ENCODE data around the gene LRRC32.

Gene LRRC32

GRCh38 chr11:76699451-76700091 is 29.0 kb upstream of the LRRC32 start:
- DNase-seq (ENCODE audit: low read depth): no peak

DNA sequence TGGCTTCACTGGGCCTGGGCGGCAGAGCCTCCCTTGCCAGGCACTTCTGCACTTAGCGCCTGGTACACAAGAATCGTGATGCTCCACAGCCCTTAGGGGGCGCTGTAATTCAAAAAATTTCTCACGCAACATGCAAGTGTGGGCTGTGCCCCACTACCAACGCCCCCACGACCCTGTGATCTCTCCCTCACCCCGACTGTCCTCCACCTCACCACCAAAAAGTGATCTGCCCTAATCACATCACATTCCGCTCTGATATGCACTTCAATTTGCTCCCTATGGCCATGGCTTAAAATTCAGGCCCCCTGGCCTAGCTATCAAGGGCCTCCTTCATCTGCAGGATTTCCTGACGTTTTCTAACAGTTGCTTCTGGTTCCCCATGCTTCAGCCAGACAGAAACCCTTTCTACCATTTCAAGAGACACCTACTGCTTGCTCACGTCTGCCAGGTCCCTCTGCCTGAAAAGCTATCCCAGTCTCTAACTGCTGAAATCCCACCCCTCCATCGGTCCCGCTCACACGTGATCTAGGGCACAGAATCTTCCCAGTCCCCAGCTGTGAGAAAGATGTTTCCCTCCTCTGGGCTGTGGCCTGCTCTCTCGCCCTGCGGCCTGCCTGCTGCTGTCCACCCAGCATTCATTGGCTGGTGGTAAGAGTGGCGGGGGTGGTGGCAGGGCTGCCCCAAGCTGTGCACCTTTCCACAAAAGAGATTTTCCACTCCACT is 27.9 kb upstream of the LRRC32 start:
- no peak for DNase-seq (ENCODE audit: low read depth)

DNA sequence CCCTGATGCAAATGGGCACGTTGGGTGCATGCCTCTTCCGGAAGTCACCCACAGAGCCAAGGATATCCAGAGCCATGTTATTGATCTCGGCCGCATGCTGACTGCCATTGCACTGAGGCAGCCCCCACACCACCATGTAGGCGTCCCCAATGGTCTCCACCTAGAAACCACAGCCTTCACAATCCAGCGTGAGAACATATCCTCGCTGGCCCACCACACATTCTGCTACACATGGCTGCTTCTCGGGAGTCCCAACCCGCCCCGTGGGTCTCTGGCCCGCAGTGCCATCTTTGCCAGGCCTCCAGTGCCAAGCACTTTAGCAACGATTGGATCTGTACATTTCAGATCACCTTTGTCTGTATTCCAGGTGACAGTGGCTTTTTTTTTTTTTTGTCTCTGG is 26.2 kb upstream of the LRRC32 start:
- no peak for DNase-seq (ENCODE audit: low read depth)

- DNase-seq (ENCODE audit: low read depth): no peak
Observed at GRCh38 chr11:76695771-76696170, 25.2 kb upstream of the LRRC32 start.

GRCh38 chr11:76695133-76695532 is 24.6 kb upstream of the LRRC32 start:
- no peak for DNase-seq (ENCODE audit: low read depth)

- peak; percentile 43 for DNase-seq (ENCODE audit: low read depth)
Observed at GRCh38 chr11:76694664-76695063, 24.1 kb upstream of the LRRC32 start.

- DNase-seq (ENCODE audit: low read depth): no peak
Observed at GRCh38 chr11:76693806-76694205, 23.3 kb upstream of the LRRC32 start.

DNA sequence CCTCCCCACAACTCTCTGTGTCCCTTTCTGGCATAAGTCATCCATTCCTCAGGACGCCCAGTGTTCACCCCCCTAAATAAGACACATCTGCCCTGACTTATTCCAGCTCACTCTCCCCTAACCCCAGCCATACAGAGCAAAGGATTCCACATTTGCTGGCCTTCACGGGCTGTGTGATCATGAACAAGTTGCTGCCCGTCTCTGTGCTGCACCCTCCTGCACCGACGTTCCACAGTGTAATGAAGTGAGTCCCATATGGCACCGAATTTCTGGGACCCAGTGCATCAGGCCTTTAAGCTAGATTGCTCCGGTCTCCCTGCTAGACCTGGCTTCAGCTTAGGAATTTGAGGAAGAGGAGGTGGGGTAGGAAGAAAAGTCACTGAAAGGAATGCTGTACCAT is 22.4 kb upstream of the LRRC32 start:
- DNase-seq (ENCODE audit: low read depth): no peak

- DNase-seq (ENCODE audit: low read depth): no peak
Observed at GRCh38 chr11:76691655-76692054, 21.1 kb upstream of the LRRC32 start.

DNA sequence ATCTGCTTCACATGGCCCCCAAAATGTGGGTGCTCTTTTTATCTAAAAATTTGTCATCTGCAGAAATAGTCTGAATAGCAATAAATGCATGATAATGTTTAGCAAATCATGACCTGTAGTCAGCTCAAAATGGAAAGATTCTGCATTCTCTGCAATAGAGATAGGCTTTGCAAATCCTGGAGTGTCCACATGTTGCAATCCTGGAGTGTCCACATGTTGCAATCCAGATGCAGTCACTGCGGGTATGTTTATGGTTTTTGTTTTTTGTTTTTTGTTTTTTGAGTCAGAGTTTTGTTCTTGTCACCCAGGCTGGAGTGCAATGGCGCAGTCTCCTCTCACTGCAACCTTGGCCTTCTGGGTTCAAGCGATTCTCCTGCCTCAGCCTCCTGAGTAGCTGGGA is 20.2 kb upstream of the LRRC32 start:
- DNase-seq (ENCODE audit: low read depth): peak; percentile 36

- no peak for DNase-seq (ENCODE audit: low read depth)
Observed at GRCh38 chr11:76689313-76690260, 19.0 kb upstream of the LRRC32 start.

- DNase-seq (ENCODE audit: low read depth): no peak
Observed at GRCh38 chr11:76688146-76688545, 17.6 kb upstream of the LRRC32 start.

DNA sequence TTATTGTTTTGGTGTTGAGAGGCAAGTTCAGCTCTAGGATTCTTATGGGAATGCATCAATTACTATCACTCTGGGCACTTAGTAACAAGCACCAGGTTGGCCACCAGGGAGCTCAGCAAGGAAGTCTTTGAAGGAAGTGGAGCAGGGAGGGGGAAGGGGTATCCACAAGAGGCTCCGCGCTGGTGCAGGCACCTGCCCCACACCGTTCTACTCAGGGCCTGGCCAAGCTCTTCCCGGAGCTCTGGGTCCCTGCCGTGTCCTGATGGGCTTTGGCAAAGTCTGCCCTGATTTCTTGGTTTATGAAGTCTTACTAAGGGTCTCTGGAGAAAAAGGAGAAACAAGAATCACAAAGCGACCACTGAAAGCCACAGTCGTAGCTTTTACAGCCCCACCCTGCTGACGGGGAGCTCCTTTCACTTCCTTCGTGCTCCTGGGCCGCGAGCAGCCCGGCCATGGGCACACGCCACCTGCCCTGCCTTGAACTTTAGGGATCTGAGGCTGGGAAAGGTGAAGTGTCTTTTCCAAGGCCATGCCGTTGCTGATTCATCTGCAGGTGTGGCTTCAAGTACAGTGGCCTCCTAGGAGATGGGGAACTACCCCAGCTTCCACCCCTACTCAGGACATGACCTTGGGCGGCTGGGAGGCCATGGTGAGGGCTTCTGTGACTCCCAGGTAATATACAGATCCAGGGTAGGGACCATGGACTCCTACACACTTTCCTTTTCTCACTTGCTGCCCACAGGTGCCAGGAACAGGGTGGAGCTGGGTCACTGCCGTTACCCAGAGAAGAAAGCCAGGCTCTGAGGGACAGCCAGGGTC is 15.9 kb upstream of the LRRC32 start:
- no peak for DNase-seq (ENCODE audit: low read depth)

DNA sequence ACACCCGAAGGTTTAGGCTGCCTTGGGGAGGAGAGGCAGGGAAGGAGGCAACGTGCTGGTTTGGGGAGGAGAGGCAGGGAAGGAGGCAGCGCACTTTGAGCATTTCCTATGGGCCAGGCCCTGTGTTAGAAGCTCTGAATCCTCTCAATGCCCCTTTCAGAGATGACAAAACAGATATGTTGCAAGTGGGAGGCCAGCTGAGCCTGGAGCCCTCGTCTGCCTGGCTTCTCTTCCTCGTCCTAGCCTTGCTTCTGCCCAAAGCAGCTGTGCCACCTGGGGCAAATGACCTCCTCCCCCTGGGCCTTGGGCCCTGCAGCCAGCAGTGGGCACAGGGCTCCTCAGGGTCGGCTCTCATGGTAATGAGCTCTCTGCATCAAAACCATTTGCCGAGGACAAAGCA is 15.3 kb upstream of the LRRC32 start:
- DNase-seq (ENCODE audit: low read depth): no peak

GRCh38 chr11:76685237-76685636 is 14.7 kb upstream of the LRRC32 start:
- no peak for DNase-seq (ENCODE audit: low read depth)

- DNase-seq (ENCODE audit: low read depth): no peak
Observed at GRCh38 chr11:76684516-76684915, 14.0 kb upstream of the LRRC32 start.

DNA sequence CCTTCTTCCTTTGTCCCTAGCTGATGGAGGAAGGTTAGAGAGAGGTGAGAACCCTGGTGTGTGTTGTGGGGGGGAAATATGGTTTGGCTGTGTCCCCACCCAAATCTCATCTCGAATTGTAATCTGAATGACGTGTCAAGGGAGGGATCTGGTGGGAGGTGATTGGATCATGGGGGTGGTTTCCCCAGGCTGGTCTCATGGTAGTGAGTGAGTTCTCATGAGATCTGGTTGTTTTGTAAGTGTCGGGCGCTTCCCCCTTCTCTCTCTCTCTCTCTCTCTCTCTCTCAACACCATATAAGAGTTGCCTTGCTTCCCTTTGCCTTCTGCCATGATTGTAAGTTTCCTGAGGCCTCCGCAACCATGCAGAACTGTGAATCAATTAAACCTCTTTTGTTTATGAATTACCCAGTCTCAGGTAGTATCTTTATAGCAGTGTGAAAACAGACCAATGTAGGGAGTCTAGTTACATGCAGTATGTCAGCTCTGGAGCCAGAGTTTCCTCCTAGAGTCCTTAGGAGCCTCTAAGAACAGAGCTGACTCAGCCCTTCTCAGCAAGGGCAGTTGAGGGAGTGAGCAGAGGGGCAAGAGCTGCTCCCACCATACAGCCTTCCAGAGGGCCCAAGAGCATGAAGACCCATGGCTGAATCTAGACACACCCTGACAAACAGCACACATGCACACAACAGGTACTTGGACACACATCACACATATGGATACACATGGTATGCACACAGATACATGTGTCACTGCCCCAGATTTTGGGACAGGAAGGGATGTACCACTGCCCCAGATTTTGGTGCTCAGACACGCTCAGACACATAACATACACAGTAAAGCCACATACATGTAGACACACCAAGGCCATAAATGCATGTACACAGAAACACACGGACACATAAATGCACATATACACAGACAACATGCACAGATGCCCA is 12.9 kb upstream of the LRRC32 start:
- DNase-seq (ENCODE audit: low read depth): no peak

GRCh38 chr11:76682684-76683083 is 12.1 kb upstream of the LRRC32 start:
- DNase-seq (ENCODE audit: low read depth): no peak

DNA sequence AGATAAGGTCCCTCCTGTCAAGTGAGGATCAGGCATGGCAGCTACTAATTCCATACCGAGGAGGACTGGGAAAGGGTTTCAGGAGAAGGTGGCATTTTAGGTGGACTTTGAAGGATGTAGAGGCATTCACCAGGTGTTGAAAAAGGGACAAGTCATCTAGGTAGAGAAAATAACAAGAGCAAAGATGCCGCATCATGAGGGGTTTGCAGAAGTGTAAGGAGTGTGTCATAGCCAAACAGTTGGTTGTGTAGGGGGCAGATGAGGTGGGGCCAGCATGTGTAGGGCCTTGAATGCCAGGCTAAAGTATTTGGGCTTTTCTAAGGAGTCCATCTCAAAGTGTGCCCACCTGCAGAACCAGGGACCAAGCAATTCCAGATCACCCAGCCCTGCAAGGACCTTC is 11.6 kb upstream of the LRRC32 start:
- no peak for DNase-seq (ENCODE audit: low read depth)

DNA sequence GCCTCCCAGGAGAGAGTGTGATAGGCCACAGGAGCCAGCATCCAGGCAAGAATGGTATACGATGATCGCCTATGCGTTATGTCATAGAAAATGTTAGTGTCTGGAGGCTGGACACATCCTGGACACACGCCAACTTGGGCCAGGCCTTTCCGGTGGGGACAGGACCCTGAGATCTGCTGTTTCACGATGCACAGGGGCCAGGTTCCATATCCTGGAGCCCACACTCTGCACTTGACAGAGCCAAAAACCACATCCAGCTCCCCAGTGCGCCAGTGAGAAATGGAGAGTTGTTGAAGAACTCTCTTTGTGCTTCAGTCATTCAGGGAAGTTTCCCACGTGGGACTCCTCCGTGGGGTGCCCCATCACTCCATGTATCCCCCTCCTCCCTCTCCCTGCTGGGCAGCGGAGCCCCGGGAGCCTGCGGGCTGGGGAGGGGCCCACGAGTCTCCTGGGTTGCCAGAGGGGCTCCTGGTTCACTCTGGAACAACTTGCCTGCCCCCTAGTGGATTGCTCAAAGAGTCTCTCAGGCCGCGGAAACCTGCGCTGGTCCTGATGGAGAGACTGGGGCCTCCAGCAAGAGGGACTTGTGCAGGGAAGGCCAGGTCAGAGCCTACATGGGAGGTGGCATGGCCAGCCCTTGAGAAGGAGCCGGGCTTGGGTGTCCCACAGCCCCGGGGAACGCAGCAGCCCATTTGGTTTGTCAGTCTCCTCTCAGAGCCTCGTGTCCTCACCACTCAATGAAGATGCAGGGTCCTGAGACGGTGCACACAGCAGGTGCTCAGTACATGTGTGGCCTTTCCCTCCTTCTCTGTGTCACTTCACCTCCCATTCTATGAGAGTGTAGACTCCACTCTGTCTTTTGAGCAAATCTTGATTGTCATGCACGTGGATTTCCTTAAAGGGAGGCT is 10.2 kb upstream of the LRRC32 start:
- DNase-seq (ENCODE audit: low read depth): no peak
